Measurements from ENCODE around the gene LHPP. TPM values are rescaled to one million over a fixed set of nuclear protein-coding genes. Genes with fewer than 3 reads are reported as not detected.

The LHPP gene
- total RNA-seq, 2 donors from 2014 or later: 4.4 to 6.1 TPM

DNA sequence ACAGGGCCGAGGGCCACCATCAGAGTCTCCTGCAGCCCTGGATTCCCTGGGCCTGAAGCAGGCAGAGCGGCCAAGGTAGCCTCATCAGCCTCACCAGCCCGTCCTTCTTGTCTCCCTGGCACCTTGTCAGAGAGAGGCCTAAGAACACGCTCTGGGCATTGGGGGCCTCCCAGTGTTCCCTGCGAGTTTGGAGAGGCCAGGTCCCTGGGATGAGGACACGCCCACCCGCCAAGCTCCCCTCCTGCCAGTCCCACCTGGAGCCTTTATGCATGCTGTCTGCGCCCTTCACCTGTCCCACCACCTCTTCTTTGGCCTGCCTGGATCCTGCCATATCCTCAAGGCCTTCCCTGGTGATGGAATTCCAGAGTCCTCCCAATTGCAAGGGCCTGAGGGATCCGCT lies 69.2 kb downstream of the LHPP start:
- no peak overlapping the region for H3K4me3 Mint-ChIP-seq
- peaks cover 4 to 18% of the 10 kb centered on the region in 2 donors for H3K4me1 Mint-ChIP-seq (ENCODE audit: low read depth in 2 of 2)
- H3K9me3 Mint-ChIP-seq: no peaks in the 10 kb centered on the region

DNA sequence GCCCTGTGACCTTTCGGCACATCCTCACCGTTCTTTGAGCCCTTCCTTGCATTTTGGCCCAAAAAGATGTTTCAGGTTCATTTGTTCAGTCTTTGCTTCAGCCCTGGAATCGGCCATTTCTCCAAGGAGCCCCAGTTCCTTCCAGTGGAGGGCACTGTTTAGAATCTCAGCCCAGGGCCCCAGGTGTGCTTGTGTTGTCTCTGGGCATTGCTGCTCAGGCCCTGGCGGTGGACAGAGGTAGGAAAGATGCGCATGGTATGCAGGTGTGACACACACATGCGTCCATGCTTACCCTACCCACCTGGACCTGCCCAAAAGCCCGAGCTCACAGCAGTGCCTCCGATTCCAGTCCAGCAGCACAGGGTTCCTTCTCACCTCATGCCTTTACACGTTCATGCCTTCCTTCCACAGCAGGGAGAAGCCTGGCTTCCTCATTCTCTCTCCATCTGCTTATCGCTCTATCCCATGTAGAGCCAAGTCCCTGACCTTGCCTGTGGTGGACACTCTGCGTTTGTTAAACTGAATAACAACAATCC lies 70.6 kb downstream of the LHPP start:
- Mint-ChIP-seq H3K4me3 (no peak overlapping the region), H3K36me3 (no peaks in the 10 kb centered on the region), H3K27me3 (no peaks in the 10 kb centered on the region), H3K9me3 (no peaks in the 10 kb centered on the region), H3K4me1 (ENCODE audit: low read depth in 2 of 2) (peaks cover 4 to 18% of the 10 kb centered on the region in 2 donors), H3K27ac (no peak overlapping the region)
- DNase-seq (ENCODE audit: low spot score): no peak
- ATAC-seq: no peak

More for the DNA sequence above, 69.2 kb downstream of the LHPP start:
- no peaks in the 10 kb centered on the region for H3K27me3 Mint-ChIP-seq
- ATAC-seq: no peak
- no peak for DNase-seq (ENCODE audit: low spot score)
- H3K36me3 Mint-ChIP-seq: no peaks in the 10 kb centered on the region
- H3K27ac Mint-ChIP-seq: no peak overlapping the region

DNA sequence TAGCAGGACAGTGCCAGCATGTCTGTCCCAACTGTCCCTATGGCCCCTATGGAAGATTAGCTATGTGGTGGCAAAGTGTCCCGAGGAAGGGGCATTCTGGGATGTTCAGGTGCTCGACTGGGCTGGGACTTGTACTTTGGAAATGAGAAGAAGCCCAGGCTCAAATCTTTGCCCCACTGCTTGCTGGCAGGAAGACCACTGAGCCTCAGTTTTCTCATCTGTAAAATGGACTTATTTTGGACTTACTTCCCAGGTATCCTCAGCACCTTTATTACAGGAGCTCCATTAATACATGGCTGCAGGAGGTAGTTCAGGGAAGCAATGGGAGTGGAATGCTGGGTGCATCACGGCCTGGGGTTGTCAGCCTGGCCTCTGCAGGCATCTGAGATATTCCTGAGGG lies 71.2 kb downstream of the LHPP start:
- no peak for DNase-seq (ENCODE audit: low spot score)
- H3K27ac Mint-ChIP-seq: no peak overlapping the region
- H3K9me3 Mint-ChIP-seq: no peaks in the 10 kb centered on the region
- H3K4me1 Mint-ChIP-seq (ENCODE audit: low read depth in 2 of 2): peaks cover 4 to 18% of the 10 kb centered on the region in 2 donors
- H3K27me3 Mint-ChIP-seq: no peaks in the 10 kb centered on the region
- ATAC-seq: no peak
- H3K4me3 Mint-ChIP-seq: no peak overlapping the region
- no peaks in the 10 kb centered on the region for H3K36me3 Mint-ChIP-seq

DNA sequence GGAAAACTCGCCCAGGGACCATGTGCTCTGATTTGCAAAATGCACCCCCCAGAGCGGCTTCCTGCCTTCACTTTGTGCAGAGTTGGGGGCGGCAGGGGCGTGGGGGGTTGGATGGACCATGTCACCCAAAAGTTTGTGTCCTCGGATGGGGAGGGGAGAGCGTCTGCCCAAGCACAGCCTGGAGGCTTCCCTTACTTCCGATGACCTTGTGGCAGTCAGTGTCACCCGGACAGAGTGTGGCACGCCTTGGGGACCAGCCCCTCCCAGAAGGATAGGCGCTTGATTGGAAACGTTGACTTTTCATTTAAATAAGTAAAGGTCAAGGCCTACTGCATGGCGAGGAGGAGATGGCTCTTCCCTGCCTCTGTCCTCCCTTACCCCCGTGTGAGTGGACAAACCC lies 71.6 kb downstream of the LHPP start:
- Mint-ChIP-seq H3K36me3 (no peaks in the 10 kb centered on the region), H3K27ac (no peak overlapping the region), H3K4me1 (ENCODE audit: low read depth in 2 of 2) (peaks cover 4 to 18% of the 10 kb centered on the region in 2 donors), H3K9me3 (no peaks in the 10 kb centered on the region), H3K4me3 (no peak overlapping the region), H3K27me3 (no peaks in the 10 kb centered on the region)
- ATAC-seq (no peak), DNase-seq (ENCODE audit: low spot score) (no peak)

DNA sequence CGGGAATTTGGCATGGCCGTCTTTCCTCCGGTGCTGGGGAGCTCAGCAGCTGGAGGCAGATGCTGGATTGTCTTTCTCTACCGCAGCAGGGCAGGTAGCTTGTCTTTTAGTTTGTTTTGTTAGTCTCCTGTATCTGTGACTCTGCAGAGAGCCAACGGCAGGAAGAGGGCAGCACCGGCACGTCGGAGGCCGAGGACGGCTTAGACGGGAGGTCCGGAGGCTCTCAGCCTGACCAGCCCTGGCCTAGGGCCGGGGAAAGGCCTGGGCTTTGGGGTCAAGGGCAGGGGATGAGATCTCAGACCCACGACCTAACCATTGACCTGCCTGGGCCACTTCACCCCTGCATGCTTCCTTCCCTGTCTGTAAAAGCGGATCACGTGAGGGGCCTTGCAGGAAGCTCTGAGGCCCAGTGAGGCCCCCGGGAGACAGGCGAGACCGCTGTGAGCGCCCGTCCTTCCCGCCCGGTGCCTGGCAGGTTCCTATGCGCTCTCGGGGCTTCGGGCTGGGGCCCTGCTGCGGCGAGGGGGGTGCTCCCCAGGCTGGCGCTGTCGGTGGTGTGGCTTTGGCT lies 72.7 kb downstream of the LHPP start:
- peak overlapping the region in 1 of 2 donors; percentile 25 for H3K27ac Mint-ChIP-seq

DNA sequence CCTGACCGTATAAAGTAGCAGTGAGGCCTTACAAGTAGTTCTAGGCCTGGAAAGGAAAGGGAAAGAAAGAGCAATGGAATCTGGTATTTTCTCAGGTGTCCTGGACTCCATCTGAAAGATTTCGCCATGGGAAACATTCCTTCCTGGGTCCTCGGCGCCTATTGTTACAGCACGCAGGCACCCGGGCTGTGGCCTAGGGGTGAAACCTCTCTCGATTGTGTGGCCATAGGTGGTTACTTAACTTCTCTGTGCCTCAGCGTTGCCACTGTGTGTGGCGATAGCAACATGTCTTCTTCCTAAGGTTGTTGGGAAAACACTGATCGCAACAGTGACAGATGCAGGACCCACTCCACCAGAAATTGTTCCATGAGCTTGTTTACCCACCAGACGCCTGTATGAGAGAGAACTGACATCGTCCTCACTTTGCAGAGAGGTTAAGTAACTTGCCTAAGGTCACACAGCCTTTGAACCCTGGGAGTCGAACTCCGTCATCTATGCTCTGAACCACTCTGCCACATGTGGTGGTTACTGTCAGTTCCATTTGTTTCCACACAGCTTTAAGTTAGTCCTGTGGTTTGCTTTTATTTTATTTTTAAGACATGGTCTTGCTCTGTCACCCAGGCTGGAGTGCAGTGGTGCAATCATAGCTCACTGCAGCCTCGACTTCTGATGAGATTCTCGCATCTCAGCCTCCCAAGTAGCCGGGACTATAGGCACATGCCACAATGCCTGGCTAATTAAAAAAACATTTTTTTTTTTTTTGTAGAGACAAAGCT lies 73.4 kb downstream of the LHPP start:
- no peaks in the 10 kb centered on the region for H3K27me3 Mint-ChIP-seq
- DNase-seq (ENCODE audit: low spot score) (no peak), ATAC-seq (no peak)
- H3K36me3 Mint-ChIP-seq: no peaks in the 10 kb centered on the region
- H3K4me3 Mint-ChIP-seq: no peak overlapping the region
- H3K27ac Mint-ChIP-seq: peak overlapping the region in 1 of 2 donors; percentile 25
- H3K4me1 Mint-ChIP-seq (ENCODE audit: low read depth in 2 of 2): peaks cover 4 to 18% of the 10 kb centered on the region in 2 donors
- H3K9me3 Mint-ChIP-seq: no peaks in the 10 kb centered on the region

More for the DNA sequence above, 72.7 kb downstream of the LHPP start:
- Mint-ChIP-seq H3K36me3 (no peaks in the 10 kb centered on the region), H3K4me3 (no peak overlapping the region), H3K27me3 (no peaks in the 10 kb centered on the region), H3K4me1 (ENCODE audit: low read depth in 2 of 2) (peaks cover 4 to 18% of the 10 kb centered on the region in 2 donors), H3K9me3 (no peaks in the 10 kb centered on the region)
- ATAC-seq (peak in 1 of 2 donors; percentile 50), DNase-seq (ENCODE audit: low spot score) (no peak)

DNA sequence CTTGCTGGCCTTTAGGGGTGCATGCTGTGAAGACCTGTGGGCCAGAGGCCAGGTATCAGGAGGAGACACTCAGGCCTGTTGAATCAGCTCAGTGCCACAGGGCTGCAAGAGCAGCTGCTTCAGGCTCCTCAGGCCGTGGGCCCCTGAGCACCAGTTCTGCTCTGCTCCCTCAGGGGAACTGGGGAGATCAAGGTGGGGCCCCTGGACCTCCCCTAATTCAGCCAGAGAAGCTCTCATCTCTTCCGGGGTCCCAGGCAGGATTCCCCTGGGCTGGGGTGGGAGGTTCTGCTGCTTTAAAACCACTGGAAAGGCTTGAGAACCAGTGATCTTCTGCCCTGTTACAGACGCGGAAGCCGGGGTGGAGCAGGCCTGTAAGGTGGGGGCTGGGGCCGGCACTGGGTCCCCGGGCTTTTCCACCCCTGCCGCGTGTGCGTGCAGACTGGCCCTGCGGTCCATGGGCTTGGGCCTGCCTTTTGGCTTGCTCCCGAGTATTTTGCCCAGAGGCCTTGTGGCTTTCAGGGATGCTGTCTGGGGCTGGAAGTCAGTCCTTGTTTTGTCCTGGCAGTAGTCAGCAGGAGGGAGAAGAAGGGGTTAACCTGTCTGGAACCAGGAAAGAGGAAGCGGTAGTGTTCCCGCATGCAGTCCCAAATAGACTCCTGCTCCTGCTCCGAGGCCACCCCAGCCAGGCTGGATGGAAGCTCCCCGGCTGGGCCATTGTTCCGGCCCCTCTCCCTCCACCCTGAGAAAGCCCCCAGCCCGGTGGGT lies 74.3 kb downstream of the LHPP start:
- Mint-ChIP-seq H3K27ac (no peak overlapping the region), H3K4me1 (ENCODE audit: low read depth in 2 of 2) (peaks cover 0 to 13% of the 10 kb centered on the region in 2 donors), H3K27me3 (no peaks in the 10 kb centered on the region), H3K9me3 (no peaks in the 10 kb centered on the region), H3K36me3 (no peaks in the 10 kb centered on the region), H3K4me3 (no peak overlapping the region)
- DNase-seq (ENCODE audit: low spot score): no peak
- no peak for ATAC-seq

DNA sequence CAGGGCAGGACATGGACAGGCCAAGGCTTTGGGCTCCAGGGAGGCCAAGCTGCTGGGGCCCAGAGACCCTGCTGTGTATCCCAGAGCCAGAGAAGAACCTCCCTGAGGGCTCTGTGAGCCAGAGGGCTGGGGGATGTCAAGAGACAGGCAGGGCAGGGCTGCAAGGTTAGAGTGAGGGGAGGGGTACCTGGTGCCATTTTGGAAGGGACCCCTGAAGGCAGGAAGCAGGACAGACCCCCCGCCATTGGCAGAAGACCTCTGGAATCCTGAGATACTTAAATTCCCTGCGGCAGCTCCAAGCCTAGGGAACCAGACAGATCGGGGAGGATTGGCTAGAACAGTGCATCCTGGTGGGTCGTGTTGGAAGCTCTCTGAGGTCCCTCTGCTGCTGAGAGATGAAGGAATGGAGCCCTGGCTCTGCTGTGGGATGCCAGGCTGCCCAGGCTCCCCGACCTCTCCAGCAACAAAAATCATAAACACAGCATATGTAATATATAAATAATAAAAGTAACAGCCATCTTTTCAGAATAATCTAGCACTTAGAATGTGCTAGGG lies 75.0 kb downstream of the LHPP start:
- no peaks in the 10 kb centered on the region for H3K9me3 Mint-ChIP-seq
- no peak overlapping the region for H3K27ac Mint-ChIP-seq
- no peaks in the 10 kb centered on the region for H3K27me3 Mint-ChIP-seq
- ATAC-seq: no peak
- no peak for DNase-seq (ENCODE audit: low spot score)
- no peak overlapping the region for H3K4me3 Mint-ChIP-seq
- no peaks in the 10 kb centered on the region for H3K36me3 Mint-ChIP-seq
- peaks cover 0 to 10% of the 10 kb centered on the region in 2 donors for H3K4me1 Mint-ChIP-seq (ENCODE audit: low read depth in 2 of 2)

DNA sequence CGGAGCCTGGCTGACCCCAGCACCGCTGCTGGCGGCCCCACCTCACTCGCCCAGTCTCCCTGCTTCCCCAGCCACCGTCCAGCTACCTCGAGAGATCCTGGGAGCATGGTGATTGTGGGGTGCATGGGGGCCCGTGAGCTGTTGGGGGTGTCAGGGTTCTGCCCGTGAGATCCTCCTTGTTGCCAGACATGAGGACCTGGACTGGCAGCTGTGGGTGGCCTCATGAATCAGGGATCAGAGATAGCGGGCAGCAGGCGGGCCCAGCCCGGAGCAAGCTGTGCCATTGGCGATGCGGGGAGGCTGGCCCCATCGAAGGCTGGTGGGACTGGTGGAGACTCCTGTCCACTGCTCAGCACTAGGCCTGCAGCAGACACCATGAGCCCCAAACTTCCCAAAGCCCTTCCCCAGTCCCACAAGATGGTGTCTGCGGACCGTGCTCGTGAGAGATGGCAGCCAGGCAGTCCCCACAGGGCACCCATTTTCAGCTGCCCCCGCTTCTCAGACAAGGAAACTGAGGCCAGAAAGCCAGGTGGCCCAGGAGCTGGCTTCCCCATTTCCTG lies 75.6 kb downstream of the LHPP start:
- no peak for ATAC-seq
- H3K4me1 Mint-ChIP-seq (ENCODE audit: low read depth in 2 of 2): peaks cover 0 to 10% of the 10 kb centered on the region in 2 donors
- no peaks in the 10 kb centered on the region for H3K9me3 Mint-ChIP-seq
- H3K27ac Mint-ChIP-seq: no peak overlapping the region
- no peak overlapping the region for H3K4me3 Mint-ChIP-seq
- no peaks in the 10 kb centered on the region for H3K36me3 Mint-ChIP-seq
- no peak for DNase-seq (ENCODE audit: low spot score)
- H3K27me3 Mint-ChIP-seq: no peaks in the 10 kb centered on the region

DNA sequence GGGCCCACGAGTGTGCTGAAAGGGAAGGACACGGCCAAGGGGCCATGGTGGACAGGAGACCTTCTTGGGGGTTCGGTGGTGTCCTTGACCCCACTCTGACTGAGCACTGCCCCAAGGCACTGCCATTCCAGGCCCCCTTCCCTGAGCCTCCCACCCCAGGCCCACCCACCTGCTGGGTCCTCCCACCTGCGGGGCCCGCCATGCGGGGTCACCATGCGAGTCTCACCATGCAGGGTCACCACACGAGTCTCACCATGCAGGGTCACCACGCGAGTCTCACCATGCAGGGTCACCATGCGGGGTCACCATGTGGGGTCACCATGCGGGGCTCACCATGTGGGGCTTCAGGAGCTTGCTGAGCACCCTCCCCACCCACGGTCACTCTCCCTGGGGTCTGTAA lies 76.3 kb downstream of the LHPP start:
- no peaks in the 10 kb centered on the region for H3K9me3 Mint-ChIP-seq
- no peak overlapping the region for H3K4me3 Mint-ChIP-seq
- no peak for ATAC-seq
- H3K27me3 Mint-ChIP-seq: no peaks in the 10 kb centered on the region
- H3K4me1 Mint-ChIP-seq (ENCODE audit: low read depth in 2 of 2): peaks cover 0 to 10% of the 10 kb centered on the region in 2 donors
- no peak for DNase-seq (ENCODE audit: low spot score)
- no peaks in the 10 kb centered on the region for H3K36me3 Mint-ChIP-seq
- no peak overlapping the region for H3K27ac Mint-ChIP-seq

DNA sequence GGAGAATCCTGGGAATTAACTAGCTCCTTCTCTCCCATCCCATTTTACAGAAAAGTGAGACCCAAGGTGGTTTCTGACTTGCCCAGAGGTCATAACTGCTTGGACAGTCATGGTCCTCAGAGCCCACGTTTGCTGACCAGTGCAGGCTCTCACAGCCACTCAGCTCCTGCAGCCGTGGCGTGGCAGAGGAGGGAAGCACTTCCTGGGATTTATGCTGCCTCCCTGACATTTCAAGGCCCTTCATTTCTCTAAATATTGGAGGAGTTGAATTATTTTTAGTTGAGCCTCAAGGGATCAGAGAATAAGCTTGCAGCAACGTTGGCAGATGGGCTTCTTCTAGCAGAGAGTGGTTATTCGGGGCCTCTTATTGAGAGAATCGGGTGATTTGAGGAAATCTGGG lies 77.1 kb downstream of the LHPP start:
- Mint-ChIP-seq H3K4me1 (ENCODE audit: low read depth in 2 of 2) (peaks cover 0 to 10% of the 10 kb centered on the region in 2 donors), H3K9me3 (no peaks in the 10 kb centered on the region), H3K4me3 (no peak overlapping the region), H3K27ac (no peak overlapping the region), H3K36me3 (no peaks in the 10 kb centered on the region), H3K27me3 (no peaks in the 10 kb centered on the region)
- DNase-seq (ENCODE audit: low spot score) (no peak), ATAC-seq (no peak)

DNA sequence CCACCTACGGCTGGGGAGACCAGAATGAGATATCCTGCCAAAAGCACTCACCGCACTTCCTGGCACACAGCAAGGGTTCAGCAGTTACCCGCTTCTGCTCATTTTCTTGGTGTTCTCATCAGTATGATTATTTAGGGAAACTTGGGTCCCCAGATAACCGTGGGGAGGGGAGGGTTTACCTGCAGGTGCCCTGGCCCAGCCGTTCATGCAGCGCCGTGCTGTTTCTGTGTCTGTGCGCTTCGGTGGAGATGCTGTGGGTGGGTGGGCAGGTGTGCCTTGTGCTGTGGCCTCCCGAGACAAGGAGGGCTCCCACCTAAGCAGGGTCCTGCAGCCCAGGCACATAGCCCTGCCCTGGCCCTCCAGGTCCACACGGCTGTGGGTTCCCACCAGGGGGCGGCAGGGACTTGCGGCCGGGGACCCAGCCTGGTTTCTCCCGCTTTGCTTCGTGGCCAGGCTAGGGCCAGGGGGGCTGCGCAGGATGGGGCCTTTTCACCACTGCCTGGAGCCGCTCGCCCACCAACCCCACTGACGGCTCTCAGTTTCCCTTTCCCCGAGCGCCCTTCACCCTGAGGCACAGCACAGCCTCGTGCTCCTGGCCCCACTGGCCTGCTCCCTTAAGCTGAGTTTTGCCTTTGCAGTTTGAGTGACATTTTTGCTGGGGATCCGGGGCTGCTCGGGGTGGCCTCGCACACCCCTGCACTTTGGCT lies 78.5 kb downstream of the LHPP start:
- no peaks in the 10 kb centered on the region for H3K27me3 Mint-ChIP-seq
- H3K27ac Mint-ChIP-seq: no peak overlapping the region
- no peaks in the 10 kb centered on the region for H3K4me1 Mint-ChIP-seq (ENCODE audit: low read depth in 2 of 2)
- H3K9me3 Mint-ChIP-seq: no peaks in the 10 kb centered on the region
- ATAC-seq (peak; percentile 69 to 77), DNase-seq (ENCODE audit: low spot score) (peak; percentile 75)
- no peaks in the 10 kb centered on the region for H3K36me3 Mint-ChIP-seq
- no peak overlapping the region for H3K4me3 Mint-ChIP-seq
